Measurements from ENCODE around the gene MEN1. TPM values are rescaled to one million over a fixed set of nuclear protein-coding genes. Genes with fewer than 3 reads are reported as not detected.

Gene MEN1
- total and polyA plus RNA-seq, 9 of the 15 experiments (the other 6 are each of a cell fraction or from before 2014, with no cell fraction given) = 3.4 to 57.2 (median 19.3) TPM

DNA sequence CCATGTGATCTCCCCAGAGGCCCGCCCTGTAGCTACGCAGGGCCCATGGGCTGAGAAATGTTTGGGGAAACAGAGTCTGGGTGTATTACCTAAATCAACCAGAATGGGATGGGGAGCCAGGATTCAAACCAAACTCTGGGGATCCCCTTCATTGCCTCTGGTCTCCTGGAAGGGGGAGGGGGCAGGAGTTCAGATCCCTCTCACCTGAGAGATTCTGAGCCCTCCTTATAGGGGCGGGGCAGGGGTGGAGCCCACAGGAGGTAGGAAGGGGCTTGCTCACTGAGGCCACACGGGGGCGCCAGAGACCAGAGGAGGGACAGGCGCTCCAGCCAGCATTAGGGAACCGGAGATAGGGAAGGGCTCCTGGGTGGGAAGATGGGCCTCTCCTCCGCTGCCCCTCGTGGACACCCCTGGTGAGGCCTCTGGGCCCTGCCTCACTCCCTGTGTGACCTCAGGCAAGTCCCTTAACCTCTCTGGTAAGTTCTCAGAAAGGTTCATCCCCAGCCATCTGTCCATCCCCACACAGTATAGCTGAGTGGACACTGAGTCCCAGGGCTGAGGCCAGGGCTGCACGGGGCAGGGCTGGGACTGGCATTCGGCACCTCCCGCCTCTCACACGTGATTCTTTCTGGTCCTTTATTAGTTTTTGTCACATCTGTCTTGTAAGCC is 36.8 kb upstream of the MEN1 start (continued):
- TF ChIP-seq, protein P1, sequence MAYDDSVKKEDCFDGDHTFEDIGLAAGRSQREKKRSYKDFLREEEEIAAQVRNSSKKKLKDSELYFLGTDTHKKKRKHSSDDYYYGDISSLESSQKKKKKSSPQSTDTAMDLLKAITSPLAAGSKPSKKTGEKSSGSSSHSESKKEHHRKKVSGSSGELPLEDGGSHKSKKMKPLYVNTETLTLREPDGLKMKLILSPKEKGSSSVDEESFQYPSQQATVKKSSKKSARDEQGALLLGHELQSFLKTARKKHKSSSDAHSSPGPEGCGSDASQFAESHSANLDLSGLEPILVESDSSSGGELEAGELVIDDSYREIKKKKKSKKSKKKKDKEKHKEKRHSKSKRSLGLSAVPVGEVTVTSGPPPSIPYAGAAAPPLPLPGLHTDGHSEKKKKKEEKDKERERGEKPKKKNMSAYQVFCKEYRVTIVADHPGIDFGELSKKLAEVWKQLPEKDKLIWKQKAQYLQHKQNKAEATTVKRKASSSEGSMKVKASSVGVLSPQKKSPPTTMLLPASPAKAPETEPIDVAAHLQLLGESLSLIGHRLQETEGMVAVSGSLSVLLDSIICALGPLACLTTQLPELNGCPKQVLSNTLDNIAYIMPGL (CRISPR knock-in tag; IDR thresholded peaks at IDR 0.05) = no peak
- TF ChIP-seq, protein P2, sequence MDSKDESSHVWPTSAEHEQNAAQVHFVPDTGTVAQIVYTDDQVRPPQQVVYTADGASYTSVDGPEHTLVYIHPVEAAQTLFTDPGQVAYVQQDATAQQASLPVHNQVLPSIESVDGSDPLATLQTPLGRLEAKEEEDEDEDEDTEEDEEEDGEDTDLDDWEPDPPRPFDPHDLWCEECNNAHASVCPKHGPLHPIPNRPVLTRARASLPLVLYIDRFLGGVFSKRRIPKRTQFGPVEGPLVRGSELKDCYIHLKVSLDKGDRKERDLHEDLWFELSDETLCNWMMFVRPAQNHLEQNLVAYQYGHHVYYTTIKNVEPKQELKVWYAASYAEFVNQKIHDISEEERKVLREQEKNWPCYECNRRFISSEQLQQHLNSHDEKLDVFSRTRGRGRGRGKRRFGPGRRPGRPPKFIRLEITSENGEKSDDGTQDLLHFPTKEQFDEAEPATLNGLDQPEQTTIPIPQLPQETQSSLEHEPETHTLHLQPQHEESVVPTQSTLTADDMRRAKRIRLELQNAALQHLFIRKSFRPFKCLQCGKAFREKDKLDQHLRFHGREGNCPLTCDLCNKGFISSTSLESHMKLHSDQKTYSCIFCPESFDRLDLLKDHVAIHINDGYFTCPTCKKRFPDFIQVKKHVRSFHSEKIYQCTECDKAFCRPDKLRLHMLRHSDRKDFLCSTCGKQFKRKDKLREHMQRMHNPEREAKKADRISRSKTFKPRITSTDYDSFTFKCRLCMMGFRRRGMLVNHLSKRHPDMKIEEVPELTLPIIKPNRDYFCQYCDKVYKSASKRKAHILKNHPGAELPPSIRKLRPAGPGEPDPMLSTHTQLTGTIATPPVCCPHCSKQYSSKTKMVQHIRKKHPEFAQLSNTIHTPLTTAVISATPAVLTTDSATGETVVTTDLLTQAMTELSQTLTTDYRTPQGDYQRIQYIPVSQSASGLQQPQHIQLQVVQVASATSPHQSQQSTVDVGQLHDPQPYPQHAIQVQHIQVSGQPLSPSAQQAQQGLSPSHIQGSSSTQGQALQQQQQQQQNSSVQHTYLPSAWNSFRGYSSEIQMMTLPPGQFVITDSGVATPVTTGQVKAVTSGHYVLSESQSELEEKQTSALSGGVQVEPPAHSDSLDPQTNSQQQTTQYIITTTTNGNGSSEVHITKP (IDR thresholded peaks at IDR 0.05; ENCODE audit: partially characterized antibody) = peak; percentile 24
- no peak for TF ChIP-seq CBX5 (IDR thresholded peaks at IDR 0.05; ENCODE audit: borderline replicate concordance, low read depth)
- no peak for TF ChIP-seq TBL1XR1 (IDR thresholded peaks at IDR 0.05; ENCODE audit: low read length in 2 of 2)
- no peak for TF ChIP-seq PYGO2 (tag; IDR thresholded peaks at IDR 0.05)
- TF ChIP-seq, protein P3, sequence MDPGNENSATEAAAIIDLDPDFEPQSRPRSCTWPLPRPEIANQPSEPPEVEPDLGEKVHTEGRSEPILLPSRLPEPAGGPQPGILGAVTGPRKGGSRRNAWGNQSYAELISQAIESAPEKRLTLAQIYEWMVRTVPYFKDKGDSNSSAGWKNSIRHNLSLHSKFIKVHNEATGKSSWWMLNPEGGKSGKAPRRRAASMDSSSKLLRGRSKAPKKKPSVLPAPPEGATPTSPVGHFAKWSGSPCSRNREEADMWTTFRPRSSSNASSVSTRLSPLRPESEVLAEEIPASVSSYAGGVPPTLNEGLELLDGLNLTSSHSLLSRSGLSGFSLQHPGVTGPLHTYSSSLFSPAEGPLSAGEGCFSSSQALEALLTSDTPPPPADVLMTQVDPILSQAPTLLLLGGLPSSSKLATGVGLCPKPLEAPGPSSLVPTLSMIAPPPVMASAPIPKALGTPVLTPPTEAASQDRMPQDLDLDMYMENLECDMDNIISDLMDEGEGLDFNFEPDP (CRISPR knock-in tag; IDR thresholded peaks at IDR 0.05) = no peak
- TF ChIP-seq MTA3 (IDR thresholded peaks at IDR 0.05; ENCODE audit: borderline replicate concordance) = peak; percentile 72
- TF ChIP-seq PTRF (tag; IDR thresholded peaks at IDR 0.05) = no peak
